Parathyroid adenoma (tissue), 2 donors: Measurements from ENCODE around the gene SIGLEC11.

Source experiments
- H2AFZ ChIP-seq: fragments of 300-600 bp; sonication (generic); one replicate; pipeline ENCODE4 v1.7.0; 2017; ENCODE audit warnings: antibody characterized with exemption, mild to moderate bottlenecking
- H3K27ac ChIP-seq: fragments of 300-600 bp; sonication (generic); one replicate; pipeline ENCODE4 v1.7.0; 2017
- H3K27me3 ChIP-seq: fragments of 300-600 bp; sonication (generic); one replicate; pipeline ENCODE4 v1.7.0; 2017; ENCODE audit warnings: low read length; ENCODE audit not compliant: control insufficient read depth, insufficient read depth
- H3K36me3 ChIP-seq: fragments of 300-600 bp; sonication (generic); one replicate; pipeline ENCODE4 v1.7.0; 2017; ENCODE audit warnings: low read length; ENCODE audit not compliant: control insufficient read depth, insufficient read depth
- H3K4me1 ChIP-seq: fragments of 300-600 bp; sonication (generic); one replicate; pipeline ENCODE4 v1.7.0; 2017; ENCODE audit warnings: control low read depth
- H3K4me2 ChIP-seq: fragments of 300-600 bp; sonication (generic); one replicate; pipeline ENCODE4 v1.7.0; 2017; ENCODE audit warnings: low read length
- H3K4me3 ChIP-seq: fragments of 300-600 bp; sonication (generic); one replicate; pipeline ENCODE4 v1.7.0; 2017; ENCODE audit warnings: low read depth, low read length
- H3K79me2 ChIP-seq: fragments of 300-600 bp; sonication (generic); one replicate; pipeline ENCODE4 v1.7.0; 2017; ENCODE audit warnings: control low read depth
- H3K9ac ChIP-seq: fragments of 300-600 bp; sonication (generic); one replicate; pipeline ENCODE4 v1.7.0; 2017; ENCODE audit warnings: mild to moderate bottlenecking
- H3K9me3 ChIP-seq: fragments of 300-600 bp; sonication (generic); one replicate; pipeline ENCODE4 v1.7.0; 2017; ENCODE audit warnings: low read length; ENCODE audit not compliant: control insufficient read depth
- CTCF ChIP-seq: fragments of 300-600 bp; sonication (generic); IDR thresholded peaks from one replicate; pipeline ENCODE4 v1.7.0; 2017; ENCODE audit warnings: antibody characterized with exemption, mild to moderate bottlenecking
- donor health status: primary hyperparathyroidism.

The SIGLEC11 gene

GRCh38 chr19:49952906-49953305 lies 8.1 kb downstream of the SIGLEC11 start:
- Histone ChIP-seq H3K9me3 (no peaks in the 10 kb centered on the region), H3K27me3 (no peaks in the 10 kb centered on the region), H3K4me1 (no peaks in the 10 kb centered on the region), H3K36me3 (no peaks in the 10 kb centered on the region), H3K79me2 (no peaks in the 10 kb centered on the region), H3K27ac (no peak overlapping the region), H3K4me3 (no peak overlapping the region), H3K4me2 (no peak overlapping the region), H3K9ac (no peak overlapping the region), H2AFZ (no peak overlapping the region)
- no peak for TF ChIP-seq CTCF

GRCh38 chr19:49952479-49952836 lies 8.5 kb downstream of the SIGLEC11 start:
- Histone ChIP-seq H3K9me3 (no peaks in the 10 kb centered on the region), H3K4me3 (no peak overlapping the region), H2AFZ (no peak overlapping the region), H3K27ac (no peak overlapping the region), H3K27me3 (no peaks in the 10 kb centered on the region), H3K4me1 (no peaks in the 10 kb centered on the region), H3K4me2 (no peak overlapping the region), H3K36me3 (no peaks in the 10 kb centered on the region), H3K79me2 (no peaks in the 10 kb centered on the region), H3K9ac (no peak overlapping the region)
- no peak for TF ChIP-seq CTCF

GRCh38 chr19:49951806-49952478 lies 9.0 kb downstream of the SIGLEC11 start:
- H3K79me2 ChIP-seq: no peaks in the 10 kb centered on the region
- no peak overlapping the region for H2AFZ ChIP-seq
- no peaks in the 10 kb centered on the region for H3K9me3 ChIP-seq
- TF ChIP-seq CTCF: no peak
- H3K36me3 ChIP-seq: no peaks in the 10 kb centered on the region
- no peaks in the 10 kb centered on the region for H3K27me3 ChIP-seq
- H3K4me1 ChIP-seq: no peaks in the 10 kb centered on the region
- H3K9ac ChIP-seq: no peak overlapping the region
- no peak overlapping the region for H3K4me2 ChIP-seq
- H3K27ac ChIP-seq: no peak overlapping the region
- H3K4me3 ChIP-seq: no peak overlapping the region

GRCh38 chr19:49950956-49951526 lies 9.9 kb downstream of the SIGLEC11 start:
- H3K4me3 ChIP-seq: no peak overlapping the region
- no peak overlapping the region for H3K27ac ChIP-seq
- H3K36me3 ChIP-seq: no peaks in the 10 kb centered on the region
- H2AFZ ChIP-seq: no peak overlapping the region
- no peaks in the 10 kb centered on the region for H3K4me1 ChIP-seq
- no peak overlapping the region for H3K4me2 ChIP-seq
- no peak overlapping the region for H3K9ac ChIP-seq
- H3K79me2 ChIP-seq: no peaks in the 10 kb centered on the region
- H3K9me3 ChIP-seq: no peaks in the 10 kb centered on the region
- no peak for TF ChIP-seq CTCF
- H3K27me3 ChIP-seq: no peaks in the 10 kb centered on the region

- Histone ChIP-seq H3K9ac (no peak overlapping the region), H3K36me3 (no peaks in the 10 kb centered on the region), H3K9me3 (no peaks in the 10 kb centered on the region), H3K27ac (no peak overlapping the region), H3K4me2 (no peak overlapping the region), H3K4me3 (no peak overlapping the region), H3K27me3 (no peaks in the 10 kb centered on the region), H2AFZ (no peak overlapping the region), H3K79me2 (no peaks in the 10 kb centered on the region), H3K4me1 (no peaks in the 10 kb centered on the region)
- TF ChIP-seq CTCF: no peak
These were observed 10.4 kb downstream of the SIGLEC11 start for GRCh38 chr19:49950590-49950948.
